GM19328 (cell line): ENCODE measurements around the gene SH3D19.
"Not testable (repeated sequence)": the region's sequence is repeated elsewhere in the genome, so short reads cannot be mapped to it uniquely, and the experiment has no call there.

Source experiments
- ATAC-seq: cut with Tn5 transposase; IDR thresholded peaks from one replicate; pipeline ENCODE4 v1.9.1; 2021; ENCODE audit warnings: mild to moderate bottlenecking, moderate library complexity; ENCODE audit not compliant: unreplicated experiment

SH3D19 gene

GRCh38 chr4:151236036-151236435, 89.4 kb downstream of the SH3D19 start:
- ATAC-seq, result no peak

DNA sequence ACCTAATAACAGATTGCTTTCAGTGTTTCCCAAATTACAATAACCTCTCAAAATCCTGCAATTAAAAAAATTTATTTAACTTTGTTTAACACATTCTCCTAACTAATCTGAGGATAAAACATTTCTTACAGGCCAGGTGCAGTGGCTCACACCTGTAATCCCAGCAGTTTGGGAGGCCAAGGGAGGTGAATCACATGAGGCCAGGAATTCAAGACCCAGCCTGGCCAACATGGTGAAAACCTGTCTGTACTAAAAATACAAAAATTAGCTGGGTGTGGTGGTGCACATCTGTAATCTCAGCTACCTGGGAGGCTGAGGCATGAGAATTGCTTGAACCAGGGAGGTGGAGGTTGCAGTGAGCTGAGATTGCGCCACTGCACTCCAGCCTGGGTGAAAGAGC, 90.0 kb downstream of the SH3D19 start:
- ATAC-seq, result not testable (repeated sequence)

DNA sequence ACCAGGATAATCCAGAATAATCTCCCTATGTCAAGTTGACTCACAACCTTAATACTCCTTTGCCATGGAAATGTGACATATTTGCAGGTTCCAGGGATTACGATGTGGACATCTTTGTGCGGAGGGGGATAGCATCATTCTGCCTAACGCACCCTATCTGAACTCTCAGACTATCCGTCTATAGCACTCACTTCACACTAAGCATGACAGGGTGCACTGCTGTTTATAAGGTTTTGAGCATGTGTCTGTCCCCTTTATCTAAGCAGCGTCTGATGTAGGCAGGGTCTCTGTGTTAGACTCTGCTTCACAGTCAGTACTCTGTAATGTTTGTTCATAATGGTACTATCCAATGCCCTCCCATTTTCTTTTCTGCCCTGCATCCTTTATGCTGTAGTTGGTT, 91.8 kb downstream of the SH3D19 start:
- ATAC-seq, result no peak

DNA sequence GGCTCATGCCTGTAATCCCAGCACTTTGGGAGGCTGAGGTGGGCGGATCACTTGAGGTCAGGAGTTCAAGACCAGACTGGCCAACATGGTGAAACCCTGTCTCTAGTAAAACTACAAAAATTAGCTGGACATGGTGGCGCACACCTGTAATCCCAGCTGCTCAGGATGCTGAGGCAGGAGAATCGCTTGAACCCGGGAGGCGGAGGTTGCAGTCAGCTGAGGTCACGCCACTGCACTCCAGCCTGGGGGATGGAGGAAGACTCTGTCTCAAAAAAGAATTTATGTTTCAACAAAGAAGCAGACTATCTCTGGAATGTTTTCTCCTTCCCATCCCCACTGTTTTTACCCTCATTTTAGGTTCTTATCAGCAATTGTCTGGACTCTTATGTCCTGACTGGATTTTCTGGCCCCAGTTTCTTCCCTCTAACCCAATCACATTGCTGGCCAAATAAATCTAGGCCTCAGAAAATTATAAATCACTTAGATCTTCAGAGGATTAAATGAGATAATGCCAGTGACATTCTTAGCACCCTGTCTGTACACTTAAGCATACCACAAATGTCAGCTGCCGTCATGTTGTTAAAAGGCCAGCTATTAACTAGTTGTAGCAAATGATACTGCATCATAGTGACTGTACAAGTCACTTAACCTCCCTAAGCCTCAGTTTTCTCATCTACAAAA, 93.3 kb downstream of the SH3D19 start:
- ATAC-seq, result no peak

DNA sequence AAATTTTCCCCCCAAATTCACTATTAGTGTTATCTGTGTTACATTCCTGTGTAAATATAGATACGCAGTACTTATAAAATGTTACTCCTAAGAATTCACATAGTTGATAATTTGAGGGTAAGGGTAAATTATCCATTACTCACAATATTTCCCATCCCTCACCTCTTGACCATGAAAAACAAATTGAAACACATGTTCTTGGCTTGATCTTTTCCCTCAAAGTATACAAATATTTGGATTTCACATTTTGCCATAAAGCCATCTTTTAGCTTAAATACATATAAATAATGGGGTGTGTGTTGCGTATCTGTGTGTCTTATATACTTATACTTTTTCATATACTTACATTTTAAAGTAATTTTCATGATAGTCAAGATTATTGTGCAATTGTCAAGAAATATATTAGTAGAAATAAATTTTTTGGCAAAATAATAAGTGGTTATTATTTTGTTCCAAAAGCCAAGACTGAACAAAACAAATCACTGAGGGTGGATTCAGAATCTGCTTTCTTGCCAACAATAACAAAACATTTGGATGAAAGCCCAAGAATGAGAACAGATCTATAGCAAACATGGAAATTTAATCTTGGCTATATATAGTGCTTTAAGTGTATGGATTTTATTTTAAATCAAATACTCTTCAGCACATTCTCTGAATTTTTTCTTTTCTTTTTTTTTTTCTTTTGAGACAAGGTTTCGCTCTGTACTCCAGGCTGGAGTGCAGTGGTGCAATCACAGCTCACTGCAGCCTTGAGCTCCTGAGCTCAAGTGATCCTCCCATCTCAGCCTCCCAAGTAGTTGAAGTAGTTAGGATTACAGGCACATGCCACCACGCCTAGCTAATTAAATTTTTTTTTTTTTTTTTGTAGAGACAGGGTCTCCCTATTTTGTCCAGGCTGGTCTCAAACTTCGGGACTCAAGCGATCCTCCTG, 97.0 kb downstream of the SH3D19 start:
- no peak for ATAC-seq

GRCh38 chr4:151227731-151228130, 97.7 kb downstream of the SH3D19 start:
- ATAC-seq, result no peak

GRCh38 chr4:151227172-151227571, 98.2 kb downstream of the SH3D19 start:
- no peak for ATAC-seq

DNA sequence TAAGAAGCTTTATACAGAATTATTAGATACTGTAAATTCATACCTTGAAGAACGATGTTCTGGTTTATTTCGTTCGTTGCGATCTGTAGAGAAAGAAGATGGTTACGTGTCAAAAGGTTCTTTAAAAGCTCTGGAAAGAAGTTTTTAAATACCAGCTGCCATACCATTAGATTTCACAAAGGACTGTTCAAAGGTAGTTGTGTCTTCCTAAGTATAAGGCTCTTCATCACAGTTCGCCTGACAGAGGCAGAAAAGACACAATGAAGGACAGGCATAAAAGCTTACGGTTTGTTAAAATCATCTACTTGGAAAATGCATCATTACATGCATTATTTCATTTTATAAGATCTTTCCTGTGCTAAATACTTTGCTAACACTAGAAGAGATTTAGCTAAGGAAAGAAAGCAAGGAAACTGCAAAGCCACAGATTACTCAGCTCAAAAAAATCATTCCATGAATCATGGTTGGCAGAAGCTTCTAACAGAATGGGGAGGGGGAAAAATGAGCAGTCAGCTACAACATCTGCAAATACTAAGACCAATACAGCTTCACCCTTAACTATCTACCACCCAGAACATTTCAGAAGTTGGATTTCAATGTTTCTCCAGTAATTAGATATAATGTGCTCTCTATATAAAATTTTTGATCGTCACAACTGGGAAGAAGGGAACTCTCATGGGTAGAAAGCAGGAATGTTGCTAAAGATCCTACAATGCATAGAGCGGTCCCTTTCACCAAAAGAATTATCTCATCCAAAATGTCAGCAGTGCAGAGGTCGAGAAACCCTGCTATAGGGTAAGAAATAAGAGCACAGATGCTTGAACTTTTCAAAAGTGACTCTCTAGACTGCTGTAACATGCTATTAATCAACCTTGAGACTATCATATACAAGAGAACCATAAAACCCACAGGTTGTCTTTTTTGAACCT, 99.1 kb downstream of the SH3D19 start:
- no peak for ATAC-seq

DNA sequence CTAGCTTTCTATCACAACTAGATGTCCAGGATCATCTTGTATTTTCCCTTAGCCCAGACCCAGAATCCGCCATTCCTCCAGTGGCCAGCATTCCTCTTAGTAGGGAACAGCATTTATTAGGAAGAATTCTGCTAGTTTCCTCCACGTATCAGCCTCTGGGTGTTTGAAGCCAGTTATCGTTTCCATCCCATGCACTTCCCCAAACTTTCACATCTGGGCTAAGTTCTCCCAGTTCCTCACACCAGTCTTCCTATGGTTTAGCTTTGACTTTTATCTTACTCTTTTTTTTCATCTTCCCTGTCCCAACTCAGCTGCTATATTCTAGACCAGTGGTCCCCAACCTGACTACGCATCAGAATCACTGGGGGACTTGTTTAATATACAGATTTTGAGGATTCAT, 101.9 kb downstream of the SH3D19 start:
- ATAC-seq, result no peak

- ATAC-seq, result no peak
These were observed 105.5 kb downstream of the SH3D19 start for GRCh38 chr4:151219948-151220347.

GRCh38 chr4:151219091-151219490, 106.3 kb downstream of the SH3D19 start:
- ATAC-seq, result no peak

DNA sequence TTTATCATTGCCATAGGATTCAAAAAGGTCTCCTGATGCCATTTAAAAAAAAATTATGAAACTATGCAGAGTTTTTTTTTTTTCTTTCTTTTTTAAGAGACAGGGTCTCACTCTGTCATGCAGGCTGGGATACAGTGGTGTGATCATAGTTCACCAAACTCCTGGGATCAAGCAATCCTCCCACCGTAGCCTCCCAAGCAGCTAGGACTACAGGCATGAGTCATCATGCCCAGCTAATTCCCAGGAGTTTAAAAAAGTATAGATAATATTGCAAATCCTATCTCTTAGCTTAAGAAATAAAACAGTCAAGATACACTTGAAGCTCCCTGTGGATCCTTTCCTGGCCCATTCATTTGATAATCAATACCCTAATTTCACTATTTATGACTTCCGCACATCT, 107.1 kb downstream of the SH3D19 start:
- no peak for ATAC-seq

- ATAC-seq, result no peak
These were observed 108.1 kb downstream of the SH3D19 start for GRCh38 chr4:151217326-151217725.

DNA sequence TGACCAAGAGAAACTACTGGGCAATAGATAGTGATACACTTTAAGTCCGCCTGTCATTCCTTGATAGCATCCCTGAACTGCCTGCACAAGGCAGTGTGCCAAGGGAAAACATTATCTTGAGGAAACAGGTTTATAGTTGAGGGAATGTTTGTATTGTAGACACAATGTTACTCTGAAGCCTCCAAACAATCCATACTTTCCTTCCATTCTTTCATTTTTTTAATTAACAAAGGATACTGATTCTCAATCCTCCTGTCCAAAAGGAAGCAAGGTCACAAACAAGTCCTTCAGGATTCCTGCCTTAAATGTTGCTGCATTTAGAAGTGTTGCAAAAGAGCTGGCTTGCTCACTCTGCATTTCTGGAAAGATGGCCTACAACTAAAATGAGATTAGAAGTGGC, 110.1 kb downstream of the SH3D19 start:
- ATAC-seq, result no peak

DNA sequence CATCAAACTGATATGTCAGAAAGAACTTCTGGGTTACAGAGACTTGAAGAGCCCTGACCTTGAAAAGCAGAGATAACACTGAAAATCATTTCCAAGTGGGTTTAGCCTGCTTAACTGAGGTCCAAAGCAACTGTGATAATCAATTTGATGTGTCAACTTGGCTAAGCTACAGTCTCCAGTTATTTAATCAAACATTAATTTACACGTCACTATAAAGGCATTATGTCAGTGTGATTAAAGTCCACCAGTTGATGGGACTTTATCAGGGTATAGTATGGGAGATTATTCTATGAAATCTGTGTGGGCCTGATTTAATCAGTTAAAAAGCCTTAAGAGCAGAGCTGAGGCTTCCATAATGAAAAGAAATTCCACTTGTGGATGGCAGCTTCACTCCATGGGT, 117.5 kb downstream of the SH3D19 start:
- no peak for ATAC-seq

DNA sequence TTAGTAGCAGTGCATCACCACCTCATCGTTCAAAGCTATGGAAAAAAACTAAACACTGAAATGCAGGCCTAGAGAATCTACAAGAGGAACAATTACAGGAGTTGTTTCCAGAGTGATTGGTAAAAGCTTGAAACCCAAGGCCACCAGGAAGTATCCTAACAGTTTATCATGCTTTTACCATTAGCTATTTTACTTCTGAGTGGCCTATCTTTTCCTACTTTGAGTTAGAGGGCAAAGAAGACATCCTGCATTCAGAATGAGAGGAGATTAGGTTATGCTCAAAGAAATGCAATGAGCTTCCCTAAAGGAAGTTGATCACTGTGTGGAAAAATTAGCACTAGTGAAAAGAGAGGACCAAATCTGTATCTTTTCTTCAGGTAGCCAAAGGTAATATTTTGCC, 118.2 kb downstream of the SH3D19 start:
- no peak for ATAC-seq

DNA sequence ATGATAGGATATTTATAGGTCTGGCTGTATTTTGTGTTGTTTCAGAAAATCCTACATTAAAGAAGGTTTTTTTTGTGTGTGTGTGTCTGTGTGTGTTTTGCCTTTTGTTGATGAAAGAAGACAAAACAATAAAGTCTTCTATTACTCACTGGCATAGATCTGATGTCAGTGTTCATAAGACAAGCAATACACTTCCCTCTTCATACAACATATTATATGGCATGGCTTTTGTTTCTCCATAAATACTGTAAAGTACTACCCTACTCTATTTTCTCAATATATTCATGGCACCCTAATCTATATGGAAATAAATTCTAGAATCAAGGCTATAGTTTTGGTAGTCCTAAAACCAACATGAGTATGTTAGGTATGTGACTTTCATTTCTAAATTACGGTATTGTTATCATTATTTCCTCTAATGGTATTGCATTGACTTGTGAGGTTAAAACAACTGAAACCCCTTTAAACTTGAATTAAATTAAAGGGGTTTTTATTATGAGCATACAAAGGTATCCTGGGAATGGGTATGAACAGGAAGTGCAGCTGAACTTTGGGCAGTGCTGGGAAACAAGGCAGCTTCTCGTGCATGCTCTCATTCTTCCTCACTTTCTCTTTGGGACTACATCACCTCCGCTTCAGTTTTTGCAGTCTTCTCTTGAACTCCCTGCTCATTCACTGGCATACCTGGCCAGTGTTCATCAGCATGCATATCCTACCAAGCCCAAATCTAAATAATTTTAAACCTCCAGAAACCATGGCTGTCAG, 119.0 kb downstream of the SH3D19 start:
- no peak for ATAC-seq

DNA sequence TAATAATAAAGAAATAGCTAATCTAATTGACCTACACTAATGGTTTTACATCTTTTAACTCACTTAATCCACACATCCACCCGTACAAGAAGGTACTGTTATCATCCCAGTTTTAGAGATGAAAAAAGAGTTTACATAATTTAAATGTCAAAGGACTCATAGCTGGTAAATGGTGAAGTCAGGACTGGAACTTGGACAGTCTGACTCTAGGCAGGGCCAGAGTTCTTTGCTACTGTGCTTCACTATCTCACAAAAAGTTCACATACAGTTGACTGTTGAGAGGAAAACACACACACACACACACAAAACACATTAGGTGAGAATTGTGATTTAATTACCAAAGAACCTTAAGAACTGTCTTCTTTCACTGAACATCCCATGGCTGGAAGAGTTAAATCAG, 119.7 kb downstream of the SH3D19 start:
- ATAC-seq, result no peak

DNA sequence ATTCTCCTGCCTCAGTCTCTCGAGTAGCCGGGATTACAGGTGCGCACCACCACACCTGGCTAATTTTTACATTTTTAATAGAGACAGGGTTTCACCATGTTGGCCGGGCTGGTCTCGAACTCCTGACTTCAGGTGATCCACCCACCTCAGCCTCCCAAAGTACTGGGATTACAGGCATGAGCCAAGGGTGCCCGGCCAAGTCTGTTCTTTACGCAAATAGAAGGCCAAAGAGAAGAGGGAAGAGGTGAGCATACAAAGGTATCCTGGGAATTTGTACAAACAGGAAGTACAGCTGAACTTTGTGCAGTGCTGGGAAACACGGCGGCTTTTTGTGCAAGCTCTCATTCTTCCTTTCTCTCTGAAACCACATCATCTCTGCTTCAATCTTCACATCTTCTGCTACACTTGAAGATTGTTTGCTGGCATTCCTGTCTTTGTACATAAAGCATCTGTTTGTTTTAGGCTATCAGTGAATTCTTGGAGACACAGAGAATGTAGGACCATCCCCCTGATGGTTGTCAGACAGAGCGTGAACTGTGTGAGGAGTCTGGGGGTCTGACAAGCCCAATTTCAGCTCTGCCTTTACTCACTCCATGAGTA, 120.4 kb downstream of the SH3D19 start:
- no peak for ATAC-seq

GRCh38 chr4:151202851-151203455, 122.5 kb downstream of the SH3D19 start:
- ATAC-seq, result no peak
